ENCODE data around the gene FRMD8. TPM values are rescaled to one million over a fixed set of nuclear protein-coding genes. Genes with fewer than 3 reads are reported as not detected.

FRMD8 gene
- total and polyA plus RNA-seq, 9 of the 15 experiments (the other 6 are each of a cell fraction or from before 2014, with no cell fraction given): 4.5 to 54.5 (median 15.8) TPM

DNA sequence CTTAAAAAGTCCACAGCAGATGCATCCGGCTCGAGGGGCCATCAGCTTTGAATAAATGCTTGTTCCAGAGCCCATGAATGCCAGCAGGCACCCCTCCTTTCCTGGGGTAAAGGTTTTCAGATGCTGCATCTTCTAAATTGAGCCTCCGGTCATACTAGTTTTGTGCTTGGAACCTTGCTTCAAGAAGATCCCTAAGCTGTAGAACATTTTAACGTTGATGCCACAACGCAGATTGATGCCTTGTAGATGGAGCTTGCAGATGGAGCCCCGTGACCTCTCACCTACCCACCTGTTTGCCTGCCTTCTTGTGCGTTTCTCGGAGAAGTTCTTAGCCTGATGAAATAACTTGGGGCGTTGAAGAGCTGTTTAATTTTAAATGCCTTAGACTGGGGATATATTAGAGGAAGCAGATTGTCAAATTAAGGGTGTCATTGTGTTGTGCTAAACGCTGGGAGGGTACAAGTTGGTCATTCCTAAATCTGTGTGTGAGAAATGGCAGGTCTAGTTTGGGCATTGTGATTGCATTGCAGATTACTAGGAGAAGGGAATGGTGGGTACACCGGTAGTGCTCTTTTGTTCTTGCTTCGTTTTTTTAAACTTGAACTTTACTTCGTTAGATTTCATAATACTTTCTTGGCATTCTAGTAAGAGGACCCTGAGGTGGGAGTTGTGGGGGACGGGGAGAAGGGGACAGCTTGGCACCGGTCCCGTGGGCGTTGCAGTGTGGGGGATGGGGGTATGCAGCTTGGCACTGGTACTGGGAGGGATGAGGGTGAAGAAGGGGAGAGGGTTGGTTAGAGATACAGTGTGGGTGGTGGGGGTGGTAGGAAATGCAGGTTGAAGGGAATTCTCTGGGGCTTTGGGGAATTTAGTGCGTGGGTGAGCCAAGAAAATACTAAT is 38.0 kb downstream of the FRMD8 start (continued):
- TF ChIP-seq FOXJ3 (CRISPR knock-in tag; IDR thresholded peaks at IDR 0.05): no peak
- TF ChIP-seq, protein P1, sequence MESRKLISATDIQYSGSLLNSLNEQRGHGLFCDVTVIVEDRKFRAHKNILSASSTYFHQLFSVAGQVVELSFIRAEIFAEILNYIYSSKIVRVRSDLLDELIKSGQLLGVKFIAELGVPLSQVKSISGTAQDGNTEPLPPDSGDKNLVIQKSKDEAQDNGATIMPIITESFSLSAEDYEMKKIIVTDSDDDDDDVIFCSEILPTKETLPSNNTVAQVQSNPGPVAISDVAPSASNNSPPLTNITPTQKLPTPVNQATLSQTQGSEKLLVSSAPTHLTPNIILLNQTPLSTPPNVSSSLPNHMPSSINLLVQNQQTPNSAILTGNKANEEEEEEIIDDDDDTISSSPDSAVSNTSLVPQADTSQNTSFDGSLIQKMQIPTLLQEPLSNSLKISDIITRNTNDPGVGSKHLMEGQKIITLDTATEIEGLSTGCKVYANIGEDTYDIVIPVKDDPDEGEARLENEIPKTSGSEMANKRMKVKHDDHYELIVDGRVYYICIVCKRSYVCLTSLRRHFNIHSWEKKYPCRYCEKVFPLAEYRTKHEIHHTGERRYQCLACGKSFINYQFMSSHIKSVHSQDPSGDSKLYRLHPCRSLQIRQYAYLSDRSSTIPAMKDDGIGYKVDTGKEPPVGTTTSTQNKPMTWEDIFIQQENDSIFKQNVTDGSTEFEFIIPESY (CRISPR knock-in tag; IDR thresholded peaks at IDR 0.05): no peak; the same call in none of the 2 replicates
- TF ChIP-seq, protein P2, sequence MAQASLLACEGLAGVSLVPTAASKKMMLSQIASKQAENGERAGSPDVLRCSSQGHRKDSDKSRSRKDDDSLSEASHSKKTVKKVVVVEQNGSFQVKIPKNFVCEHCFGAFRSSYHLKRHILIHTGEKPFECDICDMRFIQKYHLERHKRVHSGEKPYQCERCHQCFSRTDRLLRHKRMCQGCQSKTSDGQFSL (CRISPR knock-in tag; IDR thresholded peaks at IDR 0.05): 0 out of 2 replicates have a peak, but pooled peaks have one; percentile 8
- TF ChIP-seq, protein P2 (tag; IDR thresholded peaks at IDR 0.05): no peak
- TF ChIP-seq ZNF3 (CRISPR knock-in tag; IDR thresholded peaks at IDR 0.05): no peak
- TF ChIP-seq MYBL2 (IDR thresholded peaks at IDR 0.05; ENCODE audit: low read depth): no peak
- TF ChIP-seq MYBL2 (CRISPR knock-in tag; IDR thresholded peaks at IDR 0.05; ENCODE audit: borderline replicate concordance): no peak
- no peak for TF ChIP-seq NFYB (IDR thresholded peaks at IDR 0.05; ENCODE audit: extremely low read depth, insufficient read length)
- TF ChIP-seq ZBTB17 (CRISPR knock-in tag; IDR thresholded peaks at IDR 0.05): no peak; the same call in 1 of the 2 replicates
- TF ChIP-seq CEBPG (CRISPR knock-in tag; IDR thresholded peaks at IDR 0.05): no peak
- no peak for TF ChIP-seq CEBPG (tag; conservative IDR thresholded peaks at IDR 0.05 in 1 of 2, IDR thresholded peaks at IDR 0.05 in 1 of 2)
- TF ChIP-seq ATF1 (CRISPR knock-in tag; IDR thresholded peaks at IDR 0.05): no peak
- TF ChIP-seq ATF1 (tag; IDR thresholded peaks at IDR 0.05): no peak
- TF ChIP-seq, protein P3, sequence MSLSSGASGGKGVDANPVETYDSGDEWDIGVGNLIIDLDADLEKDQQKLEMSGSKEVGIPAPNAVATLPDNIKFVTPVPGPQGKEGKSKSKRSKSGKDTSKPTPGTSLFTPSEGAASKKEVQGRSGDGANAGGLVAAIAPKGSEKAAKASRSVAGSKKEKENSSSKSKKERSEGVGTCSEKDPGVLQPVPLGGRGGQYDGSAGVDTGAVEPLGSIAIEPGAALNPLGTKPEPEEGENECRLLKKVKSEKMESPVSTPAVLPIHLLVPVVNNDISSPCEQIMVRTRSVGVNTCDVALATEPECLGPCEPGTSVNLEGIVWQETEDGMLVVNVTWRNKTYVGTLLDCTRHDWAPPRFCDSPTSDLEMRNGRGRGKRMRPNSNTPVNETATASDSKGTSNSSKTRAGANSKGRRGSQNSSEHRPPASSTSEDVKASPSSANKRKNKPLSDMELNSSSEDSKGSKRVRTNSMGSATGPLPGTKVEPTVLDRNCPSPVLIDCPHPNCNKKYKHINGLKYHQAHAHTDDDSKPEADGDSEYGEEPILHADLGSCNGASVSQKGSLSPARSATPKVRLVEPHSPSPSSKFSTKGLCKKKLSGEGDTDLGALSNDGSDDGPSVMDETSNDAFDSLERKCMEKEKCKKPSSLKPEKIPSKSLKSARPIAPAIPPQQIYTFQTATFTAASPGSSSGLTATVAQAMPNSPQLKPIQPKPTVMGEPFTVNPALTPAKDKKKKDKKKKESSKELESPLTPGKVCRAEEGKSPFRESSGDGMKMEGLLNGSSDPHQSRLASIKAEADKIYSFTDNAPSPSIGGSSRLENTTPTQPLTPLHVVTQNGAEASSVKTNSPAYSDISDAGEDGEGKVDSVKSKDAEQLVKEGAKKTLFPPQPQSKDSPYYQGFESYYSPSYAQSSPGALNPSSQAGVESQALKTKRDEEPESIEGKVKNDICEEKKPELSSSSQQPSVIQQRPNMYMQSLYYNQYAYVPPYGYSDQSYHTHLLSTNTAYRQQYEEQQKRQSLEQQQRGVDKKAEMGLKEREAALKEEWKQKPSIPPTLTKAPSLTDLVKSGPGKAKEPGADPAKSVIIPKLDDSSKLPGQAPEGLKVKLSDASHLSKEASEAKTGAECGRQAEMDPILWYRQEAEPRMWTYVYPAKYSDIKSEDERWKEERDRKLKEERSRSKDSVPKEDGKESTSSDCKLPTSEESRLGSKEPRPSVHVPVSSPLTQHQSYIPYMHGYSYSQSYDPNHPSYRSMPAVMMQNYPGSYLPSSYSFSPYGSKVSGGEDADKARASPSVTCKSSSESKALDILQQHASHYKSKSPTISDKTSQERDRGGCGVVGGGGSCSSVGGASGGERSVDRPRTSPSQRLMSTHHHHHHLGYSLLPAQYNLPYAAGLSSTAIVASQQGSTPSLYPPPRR (CRISPR knock-in tag; IDR thresholded peaks at IDR 0.05; ENCODE audit: borderline replicate concordance): no peak
- no peak for TF ChIP-seq CCAR2 (IDR thresholded peaks at IDR 0.05; ENCODE audit: low read depth, low read length)
- TF ChIP-seq TCF7L2 (IDR thresholded peaks at IDR 0.05; ENCODE audit: low read depth, low read length): no peak
- peak; percentile 77 for TF ChIP-seq KHSRP (IDR thresholded peaks at IDR 0.05)
- peak; percentile 91 for TF ChIP-seq SUPT5H (IDR thresholded peaks at IDR 0.05)
- TF ChIP-seq GABPA (tag; conservative IDR thresholded peaks at IDR 0.05; ENCODE audit: low read depth): no peak
- TF ChIP-seq FOXK2 (conservative IDR thresholded peaks at IDR 0.05 in 1 of 2, IDR thresholded peaks at IDR 0.05 in 1 of 2; ENCODE audit: low read depth in 2 of 2): no peak
- TF ChIP-seq NR2C1 (IDR thresholded peaks at IDR 0.05): no peak
- TF ChIP-seq NR2C1 (tag; IDR thresholded peaks at IDR 0.05): peak; percentile 9; the same call in 1 of the 2 replicates

All from K562 (cell line).